Measurements from ENCODE around the gene PTPRJ. TPM values are rescaled to one million over a fixed set of nuclear protein-coding genes. Genes with fewer than 3 reads are reported as not detected.

PTPRJ gene
- total RNA-seq, 4 donors from 2014 or later: 4.2 to 26.2 (median 9.2) TPM

DNA sequence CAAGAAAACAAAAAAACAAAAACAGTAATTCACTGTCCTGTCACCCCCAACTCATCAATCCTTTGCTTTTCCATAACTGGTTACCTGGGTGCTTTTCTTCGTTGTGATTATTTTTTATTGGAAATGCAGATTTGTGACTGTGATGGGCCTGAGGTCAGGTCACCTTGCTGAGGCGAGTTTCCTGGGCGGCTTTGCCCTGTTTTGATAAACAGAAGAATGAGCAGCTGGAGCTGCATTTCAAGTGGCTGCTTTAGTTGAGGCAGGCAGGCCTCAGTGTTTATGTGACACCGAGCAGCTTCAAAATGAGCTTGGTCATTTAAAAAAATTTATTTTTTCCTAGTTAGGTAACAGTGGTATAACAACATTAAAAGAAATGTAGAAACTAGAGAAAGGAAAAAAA is 22.2 kb downstream of the PTPRJ start:
- 82 to 90% methylated on average over 4 of the region's 4 CpGs for WGBS, 2 donors
- DNase-seq (ENCODE audit: low spot score in 2 of 2): no peak
- intact Hi-C loops (cut with DNase I; ENCODE audit: low total_unique reads): no loop called here
- H3K4me3 ChIP-seq (ENCODE audit: low read depth, poor library complexity, severe bottlenecking): no peak overlapping the region
- TF ChIP-seq POLR2A (IDR thresholded peaks at IDR 0.05): no peak
- TF ChIP-seq, protein P1, sequence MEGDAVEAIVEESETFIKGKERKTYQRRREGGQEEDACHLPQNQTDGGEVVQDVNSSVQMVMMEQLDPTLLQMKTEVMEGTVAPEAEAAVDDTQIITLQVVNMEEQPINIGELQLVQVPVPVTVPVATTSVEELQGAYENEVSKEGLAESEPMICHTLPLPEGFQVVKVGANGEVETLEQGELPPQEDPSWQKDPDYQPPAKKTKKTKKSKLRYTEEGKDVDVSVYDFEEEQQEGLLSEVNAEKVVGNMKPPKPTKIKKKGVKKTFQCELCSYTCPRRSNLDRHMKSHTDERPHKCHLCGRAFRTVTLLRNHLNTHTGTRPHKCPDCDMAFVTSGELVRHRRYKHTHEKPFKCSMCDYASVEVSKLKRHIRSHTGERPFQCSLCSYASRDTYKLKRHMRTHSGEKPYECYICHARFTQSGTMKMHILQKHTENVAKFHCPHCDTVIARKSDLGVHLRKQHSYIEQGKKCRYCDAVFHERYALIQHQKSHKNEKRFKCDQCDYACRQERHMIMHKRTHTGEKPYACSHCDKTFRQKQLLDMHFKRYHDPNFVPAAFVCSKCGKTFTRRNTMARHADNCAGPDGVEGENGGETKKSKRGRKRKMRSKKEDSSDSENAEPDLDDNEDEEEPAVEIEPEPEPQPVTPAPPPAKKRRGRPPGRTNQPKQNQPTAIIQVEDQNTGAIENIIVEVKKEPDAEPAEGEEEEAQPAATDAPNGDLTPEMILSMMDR (IDR thresholded peaks at IDR 0.05): no peak

DNA sequence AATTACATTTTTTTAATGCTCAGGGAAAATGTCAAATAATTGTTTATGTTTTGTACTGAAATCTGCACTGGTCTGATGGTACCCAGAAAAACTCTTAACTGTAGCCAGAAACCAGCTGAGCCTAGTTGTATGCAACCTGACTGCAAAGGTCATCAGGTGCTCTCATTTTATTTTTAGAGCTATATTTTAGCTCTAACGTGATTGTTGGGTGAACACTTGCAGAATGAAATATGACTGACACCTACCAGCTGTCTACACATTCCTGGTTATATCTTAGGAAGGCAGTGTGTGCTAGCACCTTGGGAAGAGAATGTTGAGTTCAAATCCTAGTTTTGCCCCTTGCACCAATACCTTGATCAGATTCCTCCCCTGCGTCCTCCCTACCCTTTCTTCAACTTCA is 23.6 kb downstream of the PTPRJ start:
- TF ChIP-seq, protein P1 (IDR thresholded peaks at IDR 0.05): no peak
- no peak for TF ChIP-seq POLR2A (IDR thresholded peaks at IDR 0.05)
- WGBS, 2 donors: 59 to 61% methylated on average over 2 of the region's 2 CpGs
- intact Hi-C loops (cut with DNase I; ENCODE audit: low total_unique reads): no loop called here
- no peak overlapping the region for H3K4me3 ChIP-seq (ENCODE audit: low read depth, poor library complexity, severe bottlenecking)
- no peak for DNase-seq (ENCODE audit: low spot score in 2 of 2)

DNA sequence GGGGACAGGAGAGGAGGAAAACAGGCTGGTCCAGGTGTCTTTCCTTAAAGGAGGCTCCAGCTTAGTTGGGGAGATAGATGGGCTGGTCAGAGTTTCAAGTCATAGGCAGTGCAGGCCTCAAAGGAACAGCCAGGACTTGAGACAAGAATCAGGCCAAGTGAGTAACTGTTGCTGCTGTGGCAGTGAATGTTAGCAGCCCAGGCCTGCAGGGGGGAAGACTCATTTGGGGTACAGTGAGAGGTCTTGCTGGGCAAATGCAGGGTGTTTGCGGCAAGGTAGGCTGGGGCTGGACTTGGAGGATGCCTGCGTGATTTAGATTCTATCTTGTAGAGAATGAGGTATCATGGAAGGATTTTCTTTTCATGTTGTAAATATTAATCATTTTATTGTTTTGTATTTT is 24.1 kb downstream of the PTPRJ start:
- no peak overlapping the region for H3K4me3 ChIP-seq (ENCODE audit: low read depth, poor library complexity, severe bottlenecking)
- no peak for DNase-seq (ENCODE audit: low spot score in 2 of 2)
- intact Hi-C loops (cut with DNase I; ENCODE audit: low total_unique reads): no loop called here
- 95 to 96% methylated on average over 2 of the region's 2 CpGs for WGBS, 2 donors
- TF ChIP-seq, protein P1 (IDR thresholded peaks at IDR 0.05): no peak
- TF ChIP-seq POLR2A (IDR thresholded peaks at IDR 0.05): no peak

- intact Hi-C loops (cut with DNase I; ENCODE audit: low total_unique reads): no loop called here
- WGBS, 2 donors: 54 to 62% methylated on average over 4 of the region's 4 CpGs
- DNase-seq (ENCODE audit: low spot score in 2 of 2): no peak
- H3K4me3 ChIP-seq (ENCODE audit: low read depth, poor library complexity, severe bottlenecking): no peak overlapping the region
- TF ChIP-seq, protein P1 (IDR thresholded peaks at IDR 0.05): no peak
- TF ChIP-seq POLR2A (IDR thresholded peaks at IDR 0.05): no peak
Observed at GRCh38 chr11:48005136-48005535, 24.8 kb downstream of the PTPRJ start.

- intact Hi-C loops (cut with DNase I; ENCODE audit: low total_unique reads): no loop called here
- 75 to 86% methylated on average over 4 of the region's 4 CpGs for whole genome bisulfite sequencing, 2 donors
- H3K4me3 ChIP-seq (ENCODE audit: low read depth, poor library complexity, severe bottlenecking): no peak overlapping the region
- TF ChIP-seq, protein P1 (IDR thresholded peaks at IDR 0.05): no peak
- TF ChIP-seq POLR2A (IDR thresholded peaks at IDR 0.05): no peak
- no peak for DNase-seq (ENCODE audit: low spot score in 2 of 2)
Observed at GRCh38 chr11:48005831-48006270, 25.5 kb downstream of the PTPRJ start.

DNA sequence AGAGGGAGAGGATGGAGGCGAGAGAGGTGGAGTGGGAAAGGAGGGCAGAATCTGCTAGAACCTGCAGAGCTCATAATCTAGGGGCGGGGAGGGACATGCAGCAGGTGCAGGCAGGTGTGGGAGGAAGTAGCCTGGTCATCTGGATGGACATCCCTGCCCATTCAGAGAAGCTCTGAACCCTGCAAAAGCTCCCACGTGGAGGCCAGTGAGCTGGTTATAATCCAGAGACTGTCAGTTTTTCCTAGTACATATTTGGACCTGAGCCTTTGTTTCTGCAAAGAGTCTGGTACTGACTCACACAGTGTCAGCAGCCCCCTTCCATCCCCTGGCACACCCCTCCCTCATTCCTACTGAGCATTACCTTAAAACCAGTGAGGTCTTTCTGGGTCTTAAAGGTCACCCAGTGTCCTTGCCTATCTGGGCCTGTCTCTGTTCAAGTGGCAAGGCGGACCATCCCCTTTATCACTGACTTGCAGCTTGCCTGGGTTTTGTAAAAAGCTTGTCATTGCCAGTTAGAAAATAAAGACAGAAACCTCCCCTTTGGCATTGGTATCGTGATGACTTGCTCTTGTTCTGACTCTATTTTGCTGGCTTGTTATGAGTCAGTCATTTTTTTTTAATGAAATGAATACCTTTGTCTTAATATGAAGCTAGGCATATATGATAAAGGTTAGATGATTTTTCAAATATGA is 26.1 kb downstream of the PTPRJ start:
- intact Hi-C loops (cut with DNase I; ENCODE audit: low total_unique reads): no loop called here
- H3K4me3 ChIP-seq (ENCODE audit: low read depth, poor library complexity, severe bottlenecking): no peak overlapping the region
- 43 to 57% methylated on average over 5 of the region's 5 CpGs for WGBS, 2 donors
- DNase-seq (ENCODE audit: low spot score in 2 of 2): no peak
- TF ChIP-seq POLR2A (IDR thresholded peaks at IDR 0.05): no peak
- TF ChIP-seq, protein P1 (IDR thresholded peaks at IDR 0.05): no peak
